ENCODE measurements around the gene AQP12B.

The AQP12B gene

GRCh38 chr2:240647503-240648154, 35.1 kb downstream of the AQP12B start:
- no peak for DNase-seq

- DNase-seq = no peak
These were observed 35.7 kb downstream of the AQP12B start for GRCh38 chr2:240646900-240647502.

- DNase-seq = peak; percentile 47
These were observed 36.3 kb downstream of the AQP12B start for GRCh38 chr2:240646176-240646899.

- no peak for DNase-seq
These were observed 36.9 kb downstream of the AQP12B start for GRCh38 chr2:240645801-240646175.

GRCh38 chr2:240645346-240645745, 37.3 kb downstream of the AQP12B start:
- DNase-seq = no peak

GRCh38 chr2:240644859-240645301, 37.8 kb downstream of the AQP12B start:
- no peak for DNase-seq

GRCh38 chr2:240644171-240644651, 38.5 kb downstream of the AQP12B start:
- no peak for DNase-seq

- DNase-seq = no peak
These were observed 38.9 kb downstream of the AQP12B start for GRCh38 chr2:240643811-240644150.

GRCh38 chr2:240643093-240643810, 39.4 kb downstream of the AQP12B start:
- no peak for DNase-seq

GRCh38 chr2:240642806-240643092, 39.9 kb downstream of the AQP12B start:
- DNase-seq = no peak

GRCh38 chr2:240642061-240642805, 40.5 kb downstream of the AQP12B start:
- DNase-seq = no peak

- DNase-seq = peak; percentile 73
These were observed 41.7 kb downstream of the AQP12B start for GRCh38 chr2:240640939-240641338.

- DNase-seq = no peak
These were observed 43.1 kb downstream of the AQP12B start for GRCh38 chr2:240639566-240639965.

- no peak for DNase-seq
These were observed 44.0 kb downstream of the AQP12B start for GRCh38 chr2:240638512-240639160.

GRCh38 chr2:240637901-240638345, 44.8 kb downstream of the AQP12B start:
- no peak for DNase-seq

GRCh38 chr2:240637116-240637900, 45.4 kb downstream of the AQP12B start:
- DNase-seq = no peak

GRCh38 chr2:240636563-240637115, 46.0 kb downstream of the AQP12B start:
- no peak for DNase-seq

GRCh38 chr2:240635998-240636547, 46.6 kb downstream of the AQP12B start:
- no peak for DNase-seq

- no peak for DNase-seq
These were observed 47.3 kb downstream of the AQP12B start for GRCh38 chr2:240635121-240635997.

- no peak for DNase-seq
These were observed 50.4 kb downstream of the AQP12B start for GRCh38 chr2:240632306-240632721.

All from suppressor macrophage treated with lipopolysaccharide for 4 hours (primary cell).